Stimulated activated CD4-positive, alpha-beta T cell treated with anti-CD3 and anti-CD28 coated beads, Interleukin-4, amount 100 ng/mL, for 48 hours (primary cell): ENCODE measurements around the gene CHAF1A.

Source experiments
- DNase-seq, 2 donors: peaks; one replicate each; pipeline ENCODE4 v3.0.0-alpha.2; 2020; ENCODE audit warnings: low read depth in 2 of 2

The CHAF1A gene

DNA sequence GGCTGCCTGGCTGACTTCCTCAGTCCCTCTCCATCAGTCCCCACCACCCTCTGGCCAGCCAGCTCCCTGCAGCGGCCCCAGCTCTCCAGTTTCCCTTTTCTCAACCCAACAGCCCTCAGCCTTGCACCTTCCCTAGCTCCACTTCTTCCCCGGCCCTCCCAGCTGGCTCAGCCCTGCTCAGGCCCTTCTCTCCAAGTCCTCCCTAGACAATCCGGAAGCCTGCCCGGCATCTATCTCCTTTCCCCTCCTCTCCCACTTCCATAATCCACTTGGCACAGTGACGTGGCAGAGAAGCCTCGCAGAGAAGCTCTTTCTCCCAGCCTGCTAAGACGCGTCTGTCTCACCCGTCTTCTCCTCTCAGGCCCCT, 54.0 kb downstream of the CHAF1A start:
- no peak for DNase-seq

DNA sequence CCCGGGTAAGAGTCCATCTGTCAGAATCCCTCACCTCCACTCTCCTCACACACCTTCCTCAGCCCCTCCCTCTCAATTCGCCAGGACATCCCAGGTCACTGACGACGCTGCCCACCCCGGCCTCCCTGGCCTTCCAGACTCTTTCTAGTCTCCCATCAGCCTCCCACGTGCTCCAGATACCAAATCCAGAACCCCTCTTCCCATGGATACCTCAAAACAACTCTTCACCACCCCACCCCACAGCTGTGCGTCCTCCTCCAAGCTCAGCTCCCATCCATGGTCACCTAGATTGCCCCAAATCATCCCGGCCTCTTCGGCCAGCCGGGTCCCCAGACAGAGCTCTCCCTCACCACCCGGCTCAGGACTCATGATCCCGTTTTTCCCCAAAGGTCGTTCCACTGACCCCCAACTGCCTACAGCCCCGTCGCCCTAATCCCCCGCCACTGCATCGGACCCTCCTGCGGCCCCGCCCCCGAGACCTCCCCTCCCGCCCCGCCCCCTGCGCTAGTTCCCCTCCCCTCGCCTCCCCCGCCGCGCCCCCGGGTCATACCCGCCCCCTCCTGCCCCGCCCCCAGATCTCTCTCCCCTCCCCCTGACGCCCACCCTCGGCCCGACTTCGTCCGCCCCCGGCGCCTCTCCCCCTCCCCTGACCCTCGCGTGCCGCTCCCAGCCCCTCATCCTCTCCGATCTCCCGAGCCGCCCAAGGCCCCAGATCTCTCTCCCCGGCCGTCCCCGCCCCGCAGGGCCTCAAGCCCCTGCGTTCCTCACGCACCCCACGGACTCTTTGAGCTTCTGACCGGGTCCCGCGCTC, 54.6 kb downstream of the CHAF1A start:
- peak in 1 of 2 donors; percentile 28 for DNase-seq

DNA sequence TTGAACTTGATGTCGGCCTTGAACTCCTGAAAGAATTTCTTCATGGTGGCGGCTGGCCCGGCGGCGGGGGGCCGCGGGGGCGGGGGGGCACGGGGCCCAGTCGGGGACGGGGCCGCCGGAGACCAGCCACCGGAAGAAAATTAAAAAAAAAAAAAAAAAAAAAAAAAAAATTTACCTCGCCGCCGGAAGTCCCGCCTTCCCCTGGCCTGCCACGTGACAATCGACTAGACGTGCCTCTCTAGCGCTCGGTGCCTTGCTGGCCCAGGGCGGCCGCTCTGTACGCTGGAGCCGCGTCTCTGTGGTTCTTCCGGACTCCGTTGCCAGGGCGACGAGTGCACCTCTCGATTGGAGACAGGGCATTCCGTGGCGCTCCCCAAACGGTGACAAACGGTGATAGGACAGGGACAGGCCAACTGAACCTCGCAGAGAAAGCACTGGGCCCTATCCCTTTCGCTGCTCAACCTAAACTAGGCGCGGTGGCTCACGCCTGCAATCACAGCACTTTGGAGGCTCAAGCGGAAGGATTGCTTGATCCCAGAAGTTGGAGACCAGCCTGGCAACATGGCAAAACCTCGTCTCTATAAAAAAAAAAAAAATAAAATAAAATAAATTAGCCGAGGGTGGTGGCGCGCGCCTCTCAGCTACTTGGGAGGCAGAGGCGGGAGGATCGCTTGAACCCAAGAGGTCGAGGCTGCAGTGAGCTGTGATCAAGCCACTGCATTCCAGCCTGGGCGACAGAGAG, 55.4 kb downstream of the CHAF1A start, which contains the start of gene UBXN6:
Gene UBXN6, minus strand, starts transcription at position 141 of the 742 bp plus-strand sequence. Its CDS starts 97 bp downstream, at position 44.
- DNase-seq, result peak; percentile 95 to 98

DNA sequence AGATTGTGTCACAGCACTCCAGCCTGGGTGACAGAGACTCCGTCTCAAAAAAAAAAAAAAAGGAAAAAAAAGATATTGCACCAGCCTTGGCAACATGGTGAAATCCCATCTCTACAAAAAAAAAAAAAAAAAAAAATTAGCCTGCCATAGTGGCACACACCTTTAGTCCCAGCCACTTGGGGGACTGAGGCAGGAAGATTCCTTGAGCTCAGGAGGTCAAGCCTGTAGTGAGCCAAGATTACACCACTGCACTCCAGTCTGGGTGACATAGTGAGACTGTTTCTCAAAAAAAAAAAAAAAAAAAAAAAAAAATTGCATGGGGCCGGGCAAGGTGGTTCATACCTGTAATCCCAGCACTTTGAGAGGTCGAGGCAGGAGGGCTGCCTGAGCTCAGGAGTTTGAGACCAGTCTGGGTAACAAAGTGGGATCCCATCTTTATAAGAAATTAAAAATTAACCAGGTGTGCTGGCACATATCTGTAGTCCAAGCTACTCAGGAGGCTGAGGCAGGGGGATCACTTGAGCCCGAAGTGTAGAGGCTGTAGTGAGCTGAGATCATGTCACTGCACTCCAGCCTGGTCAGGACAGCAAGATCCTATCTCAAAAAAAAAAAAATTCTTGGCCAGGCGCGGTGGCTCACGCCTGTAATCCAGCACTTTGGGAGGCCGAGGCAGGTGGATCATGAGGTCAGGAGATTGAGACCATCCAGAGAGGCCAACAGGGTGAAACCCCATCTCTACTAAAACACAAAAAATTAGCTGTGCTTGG, 62.6 kb downstream of the CHAF1A start:
- DNase-seq, result no peak

DNA sequence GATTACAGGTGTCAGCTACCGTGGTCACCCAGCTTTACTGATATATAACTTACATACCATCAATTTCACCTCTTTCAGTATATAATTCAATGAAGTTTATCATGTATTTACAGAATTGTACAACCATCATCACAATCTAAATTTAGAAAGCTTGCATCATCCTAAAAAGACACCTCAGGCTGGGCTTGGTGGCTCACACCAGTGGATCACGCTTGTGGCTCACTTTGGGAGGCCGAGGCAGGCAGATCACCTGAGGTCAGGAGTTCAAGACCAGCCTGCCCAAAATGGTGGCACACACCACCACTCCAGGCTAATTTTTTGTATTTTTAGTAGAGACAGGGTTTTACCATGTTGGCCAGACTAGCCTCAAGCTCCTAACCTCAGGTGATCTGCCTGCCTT, 65.4 kb downstream of the CHAF1A start:
- DNase-seq, result no peak

GRCh38 chr19:4471403-4472173, 69.1 kb downstream of the CHAF1A start:
- peak; percentile 91 to 96 for DNase-seq

DNA sequence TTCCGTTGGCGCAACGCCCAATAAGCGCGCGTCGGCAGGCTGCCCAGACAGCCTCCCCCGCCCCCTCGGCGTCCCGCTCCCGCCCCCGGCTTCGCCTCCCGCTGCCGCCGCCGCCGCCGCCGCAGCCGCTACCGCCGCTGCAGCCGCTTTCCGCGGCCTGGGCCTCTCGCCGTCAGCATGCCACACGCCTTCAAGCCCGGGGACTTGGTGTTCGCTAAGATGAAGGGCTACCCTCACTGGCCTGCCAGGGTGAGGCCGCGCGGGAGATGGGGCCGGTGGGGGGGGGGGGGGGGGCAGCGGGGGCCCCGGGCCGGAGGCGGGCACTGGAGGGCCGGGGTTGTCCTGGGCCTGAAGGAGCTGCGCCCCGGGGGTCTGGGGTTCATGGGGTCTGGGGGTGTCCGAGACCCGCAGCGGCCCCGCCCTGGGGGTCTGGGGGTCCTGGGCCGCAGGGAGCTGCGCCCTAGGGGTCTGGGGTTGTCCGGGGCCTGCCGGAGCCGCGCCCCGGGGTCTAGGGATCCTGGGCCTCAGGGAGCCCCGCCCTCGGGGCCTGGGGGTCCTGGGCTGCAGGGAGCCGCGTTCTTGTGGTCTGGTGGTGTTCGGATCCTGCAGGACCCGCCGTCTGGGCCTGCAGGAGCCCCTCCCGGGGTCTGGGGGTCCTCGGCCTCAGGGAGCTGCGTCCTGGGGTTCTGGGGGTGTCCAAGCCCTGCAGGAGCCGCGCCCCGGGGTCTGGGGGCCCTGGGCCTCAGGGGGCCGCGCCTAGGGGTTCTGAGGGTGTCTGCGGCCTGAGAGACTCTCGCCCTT, 69.9 kb downstream of the CHAF1A start, which contains the start of gene HDGFL2:
Gene HDGFL2, plus strand, starts transcription at position 124 of the 801 bp plus-strand sequence. Its CDS starts 54 bp downstream, at position 178.
- peak in 1 of 2 donors; percentile 92 for DNase-seq

GRCh38 chr19:4473011-4473762, 70.7 kb downstream of the CHAF1A start:
- DNase-seq, result no peak

DNA sequence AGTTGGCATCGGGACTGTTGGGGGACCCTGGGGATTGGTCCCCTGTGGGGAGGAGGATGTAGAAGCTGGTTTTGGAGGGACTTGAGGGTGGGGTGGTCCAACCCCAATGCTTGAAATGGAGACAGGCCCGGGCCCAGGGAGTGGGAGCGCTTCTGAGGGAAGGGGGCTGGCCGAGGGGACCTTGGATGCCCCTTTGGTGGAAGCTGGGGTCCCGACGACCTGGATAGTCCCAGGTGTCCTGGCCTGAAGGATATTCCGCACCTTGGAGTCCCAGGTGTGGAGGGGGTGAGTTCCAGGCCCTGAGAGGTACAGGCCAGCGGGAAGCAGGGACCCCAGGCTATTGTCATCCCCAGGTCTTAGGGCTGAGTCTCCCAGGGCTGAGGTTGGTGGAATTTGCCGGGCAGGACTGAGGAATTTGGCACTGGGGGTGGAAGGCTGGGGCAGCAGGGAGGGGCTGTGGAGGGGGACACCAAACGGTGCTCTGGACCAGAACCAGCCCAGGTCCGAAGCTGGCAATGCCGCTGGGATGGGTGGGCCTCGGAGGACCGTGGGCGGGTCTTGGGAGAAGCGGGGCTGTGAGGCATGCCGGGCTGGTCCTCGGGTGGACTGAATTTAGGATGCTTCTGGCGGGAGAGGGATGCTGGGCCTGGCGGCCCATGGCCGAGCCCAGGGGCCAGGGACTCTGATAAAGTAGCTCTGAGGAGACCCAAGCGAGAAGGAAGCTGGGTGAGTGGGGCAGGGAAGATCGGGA, 71.5 kb downstream of the CHAF1A start:
- no peak for DNase-seq

GRCh38 chr19:4474514-4475022, 72.1 kb downstream of the CHAF1A start:
- DNase-seq, result no peak

DNA sequence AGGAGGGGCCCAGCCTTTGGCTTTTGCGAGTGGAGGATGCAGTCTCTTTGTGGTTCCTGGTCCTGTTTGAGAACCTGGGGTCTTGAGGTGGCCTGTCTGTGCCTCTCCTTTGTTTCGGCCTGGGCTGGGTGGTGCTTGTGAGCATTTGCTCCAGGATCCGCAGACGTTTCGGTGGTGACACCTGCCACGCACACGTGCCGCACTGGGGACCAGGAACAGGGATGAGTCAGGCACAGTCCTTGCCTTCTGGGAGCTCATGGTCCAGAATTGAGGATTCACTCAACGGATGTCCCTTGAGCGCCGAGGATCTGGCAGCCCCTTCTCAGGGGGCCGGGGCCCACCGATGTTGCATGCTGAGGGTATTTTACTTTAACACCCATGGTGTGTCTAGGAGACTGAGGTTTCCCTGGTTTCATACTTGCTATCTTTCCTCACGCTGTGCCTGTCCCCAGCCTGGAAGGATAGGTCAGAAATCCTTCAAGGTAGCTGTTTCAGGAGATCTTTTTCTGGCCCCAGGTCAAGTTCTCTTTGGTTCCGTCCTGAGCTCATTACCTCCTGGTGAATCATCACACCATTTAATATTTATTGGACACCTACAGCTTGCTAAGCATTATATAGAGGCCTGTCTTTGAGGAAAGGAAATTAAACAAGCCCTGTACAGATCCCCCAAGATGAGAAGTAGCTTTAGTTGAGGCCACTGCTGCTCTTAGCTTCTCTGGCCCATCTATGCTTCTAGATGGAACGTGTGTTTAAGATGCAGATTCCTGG, 74.8 kb downstream of the CHAF1A start:
- DNase-seq, result no peak

DNA sequence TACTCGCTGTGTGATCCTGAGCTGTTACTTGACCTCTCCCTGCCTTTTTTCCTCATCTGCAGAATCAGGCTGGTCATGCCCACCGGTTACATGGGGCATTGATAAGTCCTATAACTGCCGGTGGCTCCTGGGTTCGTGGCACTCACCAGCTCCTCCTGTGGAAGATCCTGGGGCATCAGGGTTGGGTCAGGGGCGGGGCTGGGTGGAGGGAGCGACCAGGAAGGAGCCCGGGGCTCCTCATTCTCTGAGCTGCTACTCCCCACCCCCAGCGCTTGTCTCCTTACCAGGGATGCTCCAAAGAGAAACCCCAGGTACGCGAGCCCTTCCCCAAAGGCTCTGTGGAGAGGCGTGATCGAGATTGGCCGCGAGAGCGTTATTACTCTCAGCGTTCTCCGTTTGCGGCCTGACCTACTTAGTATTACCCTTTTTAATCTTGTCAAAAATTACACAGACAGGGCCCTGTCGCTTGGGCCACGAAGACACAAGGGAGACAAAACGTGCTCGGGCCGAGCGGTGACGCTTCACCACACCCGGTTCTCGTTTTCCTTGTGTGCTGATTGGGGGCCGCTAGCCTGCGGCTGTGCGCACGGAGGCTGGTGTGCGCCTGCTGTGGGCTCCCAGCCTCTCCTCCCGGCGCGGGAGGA, 80.4 kb downstream of the CHAF1A start:
- DNase-seq, result no peak

DNA sequence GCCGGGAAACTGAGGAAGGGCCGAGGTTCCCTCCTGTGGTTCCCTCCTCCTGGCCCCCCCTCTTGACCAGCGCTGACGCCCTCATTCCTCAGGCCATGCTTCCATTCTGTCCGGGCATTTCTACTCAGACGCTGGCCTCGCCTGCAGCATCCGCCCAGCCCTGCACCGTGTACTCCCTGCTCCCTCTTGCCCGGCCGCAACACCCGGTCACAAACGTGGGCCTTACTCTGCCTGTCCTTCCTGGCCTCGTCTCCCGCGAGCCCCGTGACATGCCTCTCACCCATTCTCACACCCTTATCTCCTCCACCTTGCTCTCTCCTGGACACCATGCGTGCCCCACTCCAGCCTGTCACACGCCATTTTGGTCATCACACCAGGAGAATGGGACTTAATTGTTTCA, 80.9 kb downstream of the CHAF1A start:
- DNase-seq, result no peak

DNA sequence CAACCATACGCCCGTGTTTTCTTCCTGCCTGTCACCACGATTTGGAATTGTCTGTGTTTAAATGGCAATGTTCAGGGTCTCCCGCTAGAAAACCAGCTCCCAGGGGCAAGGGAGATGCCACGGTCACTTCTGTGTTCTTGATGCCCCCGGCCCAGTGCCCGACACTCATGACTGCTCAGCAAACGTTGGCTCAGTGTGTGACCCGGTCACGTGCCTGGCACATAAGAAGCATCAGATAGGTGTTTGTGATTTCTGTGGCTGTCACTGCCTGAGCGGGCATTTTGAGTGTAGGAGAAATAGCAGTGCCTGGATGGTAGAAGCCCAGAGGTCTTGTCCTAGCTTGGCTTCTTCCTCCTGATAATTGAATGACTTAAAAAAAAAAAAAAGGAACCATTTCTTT, 85.1 kb downstream of the CHAF1A start:
- DNase-seq, result no peak

GRCh38 chr19:4488496-4488895, 86.1 kb downstream of the CHAF1A start:
- DNase-seq, result no peak

DNA sequence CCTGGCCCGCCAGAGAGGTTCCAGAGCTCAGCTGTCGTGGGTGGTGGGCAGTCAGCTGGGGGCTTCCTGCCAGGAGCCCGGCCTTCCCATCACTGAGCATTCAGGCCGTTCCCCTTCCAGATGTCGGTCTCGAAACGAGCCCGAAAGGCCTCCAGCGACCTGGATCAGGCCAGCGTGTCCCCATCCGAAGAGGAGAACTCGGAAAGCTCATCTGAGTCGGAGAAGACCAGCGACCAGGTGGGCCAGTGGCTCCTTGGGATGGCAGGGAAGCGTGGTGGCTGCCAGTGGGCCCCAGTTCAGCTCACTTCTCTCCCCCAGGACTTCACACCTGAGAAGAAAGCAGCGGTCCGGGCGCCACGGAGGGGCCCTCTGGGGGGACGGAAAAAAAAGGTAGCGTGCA, 89.0 kb downstream of the CHAF1A start:
- no peak for DNase-seq

- no peak for DNase-seq
These were observed 90.1 kb downstream of the CHAF1A start for GRCh38 chr19:4492337-4493103.
